HG03342 (cell line): Measurements from ENCODE around the gene ARHGAP15.
A peak's percentile ranks its signal among the peaks of the same experiment; 100 is the strongest.

ENCODE experiments used
- ATAC-seq: cut with Tn5 transposase; IDR thresholded peaks from one replicate; pipeline ENCODE4 v1.9.1; 2021; ENCODE audit warnings: mild to moderate bottlenecking, moderate library complexity; ENCODE audit not compliant: unreplicated experiment

The ARHGAP15 gene

DNA sequence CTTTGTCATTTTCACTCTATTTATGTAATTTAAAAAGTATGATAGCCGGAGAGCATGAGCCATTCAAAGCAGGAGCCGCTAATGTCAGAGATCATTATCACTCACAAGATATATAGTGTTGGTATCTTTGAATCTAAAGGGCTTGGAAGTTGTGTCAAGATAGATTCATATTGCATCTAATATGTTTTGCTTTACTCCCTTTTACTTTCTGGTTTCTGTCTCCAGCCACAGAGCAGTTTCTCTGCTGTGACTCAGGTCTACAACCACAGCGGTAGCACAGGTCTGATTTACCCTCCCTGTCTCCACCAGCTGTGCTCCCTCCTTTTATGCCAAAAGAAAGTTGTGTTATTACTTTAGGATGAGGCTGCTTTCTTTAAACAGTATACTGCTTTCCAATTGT, 424.0 kb downstream of the ARHGAP15 start:
- ATAC-seq, result no peak

DNA sequence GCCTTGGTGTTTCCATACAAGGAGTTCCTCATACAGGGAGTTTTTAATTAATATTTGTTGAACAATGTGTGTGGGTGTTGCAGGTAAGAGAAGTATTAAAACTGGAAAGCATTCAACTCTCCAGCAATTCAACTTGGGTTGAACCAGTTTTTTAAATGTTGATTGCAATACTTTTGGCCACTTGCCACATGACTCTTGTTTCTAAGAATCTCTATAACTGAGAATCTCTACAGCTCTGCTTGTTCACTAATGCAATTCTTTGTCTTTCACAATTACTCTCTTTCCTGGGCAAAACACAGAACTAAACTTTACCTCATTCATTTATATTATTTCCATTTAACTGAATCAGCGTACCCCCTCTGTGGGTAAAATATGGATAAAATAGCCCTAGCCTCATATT, 429.4 kb downstream of the ARHGAP15 start:
- no peak for ATAC-seq

DNA sequence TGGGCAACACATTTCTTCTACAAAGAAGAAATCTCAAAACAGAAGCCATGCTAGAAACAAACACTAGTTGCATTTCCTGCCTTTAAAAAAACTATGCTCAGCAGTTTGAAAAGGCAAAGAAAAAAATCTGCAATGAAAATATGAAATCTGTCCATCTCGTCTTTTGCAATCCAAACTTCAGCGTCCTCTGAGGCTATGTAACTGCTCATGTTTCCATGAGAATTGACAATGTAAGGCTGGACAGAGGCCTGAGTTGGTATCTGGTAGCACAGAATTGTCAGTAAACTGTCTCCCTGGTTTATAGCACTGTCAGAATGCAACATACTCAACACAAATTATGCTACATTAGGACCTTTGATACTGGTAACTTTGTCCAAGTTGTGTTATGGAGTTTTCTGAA, 429.9 kb downstream of the ARHGAP15 start:
- ATAC-seq, result no peak

DNA sequence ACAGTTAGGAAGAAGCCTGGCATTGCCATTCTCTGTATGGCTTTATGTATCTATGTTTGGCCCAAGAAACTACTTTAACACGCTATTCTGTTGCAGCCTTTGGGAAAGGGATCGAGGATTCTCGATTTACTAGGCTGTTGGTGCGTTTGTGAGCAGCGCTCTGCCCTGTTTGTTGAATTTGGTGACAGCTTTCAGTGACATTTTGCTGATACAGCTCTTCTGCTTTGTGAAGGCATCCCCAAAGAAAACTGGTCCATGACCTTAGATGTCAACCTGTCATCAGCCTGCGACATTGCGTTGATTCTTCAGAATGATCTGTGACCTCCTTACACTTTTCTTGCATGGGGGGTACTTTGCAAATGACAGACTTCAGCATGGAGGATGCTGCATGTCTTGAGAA, 431.5 kb downstream of the ARHGAP15 start:
- ATAC-seq, result no peak

DNA sequence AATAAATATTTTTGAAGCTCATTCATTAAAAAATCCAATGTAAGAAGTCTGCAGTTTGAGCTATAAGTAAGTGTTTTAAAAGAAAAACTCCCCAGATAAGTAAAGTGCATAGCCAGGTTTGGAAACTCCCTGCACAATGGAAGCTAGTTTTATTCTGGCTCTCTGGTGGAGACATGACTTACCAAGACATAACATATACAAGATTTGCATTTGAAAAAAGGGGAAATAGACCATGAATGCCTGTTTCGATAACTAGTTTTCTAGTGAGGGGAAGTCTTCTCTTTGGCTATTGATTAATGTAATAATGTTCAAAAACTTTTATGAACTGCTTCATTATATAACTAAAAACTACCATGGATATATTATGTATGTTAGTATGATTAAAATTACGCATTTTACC, 435.2 kb downstream of the ARHGAP15 start:
- ATAC-seq, result peak; percentile 97

DNA sequence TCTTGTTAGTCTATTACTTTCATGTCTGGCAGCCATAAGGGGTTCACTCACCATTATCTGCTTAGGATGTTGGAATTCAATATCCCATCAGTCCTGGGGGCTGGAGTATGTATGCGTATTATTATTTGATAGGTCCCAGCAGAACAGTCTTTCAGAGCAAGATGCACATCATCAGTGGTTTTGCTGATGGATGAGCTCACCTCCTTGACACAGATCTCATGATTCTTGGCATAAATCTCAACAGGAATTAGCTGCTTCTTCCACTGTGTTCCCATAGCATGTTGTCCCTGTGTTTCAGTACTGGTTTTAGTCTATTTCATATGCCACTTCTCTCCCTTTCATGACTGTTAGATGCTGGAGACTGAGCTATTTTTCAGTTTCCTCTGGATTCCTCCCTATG, 442.5 kb downstream of the ARHGAP15 start:
- no peak for ATAC-seq

DNA sequence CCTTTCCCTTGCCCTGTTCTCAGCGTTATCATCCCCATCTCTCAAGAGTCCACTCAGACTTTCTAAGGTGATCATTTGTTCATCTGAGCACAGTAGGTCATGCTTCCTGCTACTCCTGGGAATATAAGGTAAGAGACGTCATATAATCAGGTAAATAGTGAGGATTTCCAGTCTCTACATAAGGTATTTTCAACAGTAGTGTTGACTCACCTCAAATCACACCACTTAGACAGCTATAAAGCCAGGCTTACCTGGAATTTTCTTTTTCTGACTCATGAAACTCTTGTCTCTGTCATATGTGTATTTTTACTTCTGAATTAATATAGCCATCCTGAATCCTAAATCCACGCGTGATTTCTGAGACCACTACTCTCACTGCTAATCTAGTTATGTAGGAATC, 443.2 kb downstream of the ARHGAP15 start:
- ATAC-seq, result no peak

DNA sequence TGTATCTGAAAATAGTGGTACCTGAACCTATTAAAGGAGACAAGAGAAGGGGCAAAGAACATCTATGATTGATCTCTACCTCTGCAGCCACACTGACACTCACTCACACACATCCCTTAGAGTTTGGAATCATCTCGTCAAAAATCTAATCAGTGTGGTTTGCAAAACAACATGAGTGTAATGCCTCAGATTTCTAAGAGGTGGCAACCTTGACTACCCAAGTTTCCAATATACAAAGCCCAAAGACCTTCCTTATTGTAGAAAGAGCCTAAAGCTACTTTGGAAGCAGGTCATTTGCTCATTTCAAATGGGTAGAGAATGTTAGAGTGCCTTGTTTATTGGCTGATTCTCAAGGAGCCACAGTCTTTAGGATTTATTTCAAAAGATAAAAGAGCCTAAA, 444.9 kb downstream of the ARHGAP15 start:
- no peak for ATAC-seq

DNA sequence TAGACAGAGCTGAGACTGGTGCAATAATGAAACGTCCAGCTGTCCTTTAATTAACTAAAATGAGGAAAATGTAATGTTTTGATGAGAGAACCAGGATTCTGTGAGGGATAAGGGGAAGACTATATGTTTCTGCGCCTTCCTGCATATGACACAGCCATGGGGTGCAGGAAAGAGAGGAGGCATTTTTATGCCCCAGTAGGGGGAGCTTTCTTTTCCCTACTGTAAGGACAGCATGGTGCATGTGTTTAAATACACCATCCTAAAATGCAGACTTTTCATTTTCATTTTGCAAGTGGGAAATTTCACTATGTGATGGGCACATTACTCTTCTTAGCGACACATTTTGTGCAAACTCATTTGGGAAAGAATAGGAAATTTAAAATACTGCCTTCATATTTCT, 446.1 kb downstream of the ARHGAP15 start:
- ATAC-seq, result no peak

DNA sequence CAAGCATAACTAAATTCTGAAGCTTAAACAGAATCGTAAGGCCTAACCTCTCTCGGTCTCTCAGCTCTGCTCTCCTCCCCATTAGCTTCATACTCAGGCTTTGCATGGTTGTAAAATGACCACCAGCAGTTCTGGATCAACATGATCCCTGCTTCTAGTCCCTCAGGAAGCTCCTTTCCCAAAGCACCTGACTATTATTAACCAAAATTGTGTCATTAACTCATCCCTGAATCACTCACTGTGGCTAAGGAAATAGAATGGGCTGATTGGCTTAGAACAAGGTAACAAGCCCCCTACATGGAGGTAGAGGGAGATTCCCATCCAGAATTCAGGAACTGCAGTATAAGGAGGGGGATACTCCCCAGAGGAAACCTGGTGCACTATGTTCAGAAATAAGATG, 448.3 kb downstream of the ARHGAP15 start:
- ATAC-seq, result no peak

DNA sequence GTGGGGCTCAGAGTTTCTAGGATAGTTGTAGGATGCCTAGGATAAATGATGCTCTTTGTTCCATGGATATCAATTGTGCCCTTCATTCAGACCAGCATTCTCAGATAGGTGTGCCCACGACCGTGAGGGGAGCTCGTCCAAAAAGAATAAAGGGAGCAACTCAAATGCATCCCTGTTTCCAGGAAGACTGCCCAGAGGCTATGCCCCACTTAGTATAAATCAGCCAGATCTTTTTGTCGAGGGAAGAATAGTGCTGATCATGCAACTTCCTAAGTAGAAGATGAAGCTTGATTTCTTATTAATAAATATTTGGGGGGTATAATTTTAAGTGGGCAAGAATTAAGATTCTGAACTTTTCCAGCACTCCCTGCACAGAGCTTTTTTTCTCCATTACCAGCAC, 450.2 kb downstream of the ARHGAP15 start:
- ATAC-seq, result no peak

DNA sequence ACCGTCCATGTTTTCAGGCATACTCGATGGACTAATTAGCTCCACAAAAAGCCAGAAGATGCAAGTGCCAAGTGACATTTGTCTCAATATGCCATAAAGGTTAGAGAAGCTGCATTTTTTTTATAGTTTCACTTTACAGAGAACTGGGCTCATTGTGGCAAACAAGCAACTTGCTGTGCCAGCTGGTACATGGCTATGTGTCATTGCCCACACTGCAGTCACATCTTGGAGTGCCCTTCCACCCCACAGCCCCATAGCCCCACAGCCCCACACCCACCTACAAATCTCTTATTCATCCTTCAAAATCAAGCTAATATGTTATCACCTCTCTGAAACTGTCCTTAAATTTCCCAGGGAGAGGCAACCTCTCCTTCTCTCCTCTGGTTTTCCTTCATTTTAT, 451.9 kb downstream of the ARHGAP15 start:
- no peak for ATAC-seq

DNA sequence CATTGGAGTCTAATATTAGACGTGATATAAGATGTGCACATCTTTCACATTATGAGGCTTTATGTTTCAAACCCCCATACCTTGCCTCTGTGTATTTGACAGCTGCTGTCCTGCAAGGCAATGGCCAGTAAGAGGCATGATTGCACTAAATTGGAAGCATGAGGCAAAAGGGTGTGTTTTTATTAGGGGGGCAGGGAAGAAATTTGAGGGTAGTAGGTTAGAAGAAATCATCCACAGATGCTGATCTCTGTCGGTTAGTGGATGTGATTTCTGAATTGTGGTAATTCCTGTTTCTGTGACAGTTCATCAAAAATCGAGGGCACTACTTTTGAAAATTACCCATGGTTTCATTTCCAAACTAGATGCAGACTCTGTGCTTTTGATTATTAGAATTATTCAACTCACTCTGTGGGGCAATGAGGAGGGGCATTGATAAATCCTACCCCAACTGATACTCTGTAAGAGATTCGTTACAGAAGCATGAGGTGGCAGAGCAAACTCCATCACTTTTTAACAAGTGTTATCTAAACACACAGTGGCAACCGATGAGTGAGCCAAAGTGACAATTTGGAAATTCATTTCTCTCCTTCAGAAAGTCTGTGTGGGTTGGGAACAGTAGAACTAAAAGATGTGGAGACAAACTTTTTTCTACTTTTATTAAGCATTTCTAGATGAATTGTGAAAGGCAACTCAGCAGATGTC, 453.0 kb downstream of the ARHGAP15 start:
- no peak for ATAC-seq

DNA sequence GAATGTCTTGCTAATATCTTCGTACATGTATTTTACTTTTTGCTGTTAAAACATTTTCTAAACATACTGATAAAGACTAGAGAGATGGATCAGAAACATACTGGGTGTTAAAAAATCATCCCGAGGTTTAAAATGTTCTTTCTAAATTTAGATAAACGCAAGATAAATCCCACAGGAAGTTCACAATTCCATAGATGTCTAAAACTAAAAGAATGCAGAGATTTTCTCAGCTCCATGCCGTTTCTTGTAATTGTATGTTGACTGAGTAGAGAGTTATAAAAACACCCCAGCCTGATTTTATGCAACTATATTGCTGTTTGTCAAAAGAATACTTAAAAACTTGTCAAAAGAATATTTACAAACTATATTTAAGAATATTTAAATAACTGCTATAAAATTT, 455.7 kb downstream of the ARHGAP15 start:
- no peak for ATAC-seq

DNA sequence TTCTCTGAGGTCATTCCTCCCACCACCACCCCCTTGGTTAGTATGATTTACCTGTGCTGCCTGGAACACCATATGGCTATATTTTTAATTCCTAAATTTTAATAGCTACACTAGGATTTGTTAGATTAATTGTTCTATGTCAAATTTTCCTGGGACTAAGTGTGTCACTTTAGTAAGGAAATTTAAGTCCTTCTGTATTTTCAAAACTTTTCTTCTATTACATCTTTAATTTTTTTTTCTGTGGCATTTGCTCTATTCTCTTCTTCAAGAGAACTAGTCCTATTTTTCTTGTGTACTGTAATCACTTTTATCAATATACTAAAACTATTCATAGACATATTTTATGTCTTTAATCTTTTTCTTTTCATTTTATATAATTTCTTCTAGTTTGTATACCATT, 456.9 kb downstream of the ARHGAP15 start:
- ATAC-seq, result no peak

DNA sequence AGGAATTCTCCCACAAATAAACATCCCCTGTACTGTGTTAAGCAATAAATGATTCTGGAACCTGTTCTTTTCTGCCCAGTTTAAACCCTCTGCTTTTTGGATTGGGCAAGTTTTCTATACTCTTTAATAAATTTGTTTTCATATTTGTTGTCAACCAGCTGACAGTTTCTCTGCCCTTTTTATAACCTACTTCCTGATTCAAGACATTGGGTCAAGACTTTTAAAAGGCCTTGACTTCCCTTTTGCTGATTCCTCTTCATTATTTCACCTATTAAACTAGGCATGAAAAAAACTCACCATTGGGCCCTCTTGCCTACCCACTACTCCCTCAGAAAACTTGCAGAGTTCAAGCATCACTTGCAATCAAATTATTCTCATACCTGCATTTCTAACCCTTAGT, 459.5 kb downstream of the ARHGAP15 start:
- ATAC-seq, result no peak

DNA sequence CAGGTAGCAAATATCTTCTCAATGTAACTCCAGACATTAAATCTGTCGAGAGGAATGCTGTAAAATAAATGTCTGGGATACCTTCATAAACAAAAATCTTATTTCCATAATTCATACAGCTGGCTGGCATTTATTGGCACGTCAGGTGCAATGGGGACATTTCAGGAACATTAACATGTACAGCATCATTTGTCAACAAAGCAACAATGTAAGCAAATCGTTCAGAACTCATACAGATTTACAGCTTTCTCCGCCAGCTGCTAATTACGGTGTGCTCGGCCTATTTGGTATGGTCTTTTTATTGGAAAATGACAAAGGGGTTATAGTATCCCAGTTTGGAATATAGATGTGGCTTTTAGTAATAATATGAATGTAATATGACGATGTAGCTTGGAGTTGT, 464.9 kb downstream of the ARHGAP15 start:
- no peak for ATAC-seq

DNA sequence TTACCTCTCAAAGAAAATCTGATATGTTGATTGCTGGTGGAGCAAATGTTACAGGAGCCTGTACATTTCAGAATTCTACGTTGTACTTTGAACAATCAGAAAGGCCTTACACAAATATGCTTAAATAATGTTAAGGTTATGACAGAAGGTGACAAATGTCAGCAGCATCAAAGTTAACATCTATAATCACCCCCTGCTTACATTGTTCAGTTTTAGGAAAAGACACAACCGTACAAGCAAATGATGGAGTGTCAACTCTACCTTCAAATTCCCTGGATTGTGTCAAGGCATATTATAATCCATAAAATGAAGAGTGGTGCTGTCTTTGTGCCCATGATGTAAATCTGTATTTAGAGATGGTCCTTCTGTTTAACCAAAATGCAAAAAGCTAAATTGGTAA, 465.5 kb downstream of the ARHGAP15 start:
- no peak for ATAC-seq

DNA sequence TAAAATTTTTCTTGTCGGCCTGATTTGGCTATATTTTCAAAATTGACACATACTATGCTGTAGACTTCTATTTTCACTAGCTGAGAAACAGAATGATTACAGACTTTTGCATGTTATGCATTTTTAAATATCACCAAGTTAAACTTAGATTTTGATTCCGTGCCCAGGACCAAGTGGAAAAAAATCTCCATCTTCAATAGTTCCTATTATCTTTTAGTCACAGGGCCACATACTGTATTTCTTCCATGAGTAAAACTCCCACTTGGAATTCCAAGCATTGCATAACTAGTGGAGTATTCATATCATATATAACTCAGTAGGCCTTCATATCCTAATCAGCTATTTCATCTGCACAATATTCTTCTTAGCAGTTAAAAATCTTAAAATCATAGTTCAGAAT, 470.9 kb downstream of the ARHGAP15 start:
- ATAC-seq, result no peak

DNA sequence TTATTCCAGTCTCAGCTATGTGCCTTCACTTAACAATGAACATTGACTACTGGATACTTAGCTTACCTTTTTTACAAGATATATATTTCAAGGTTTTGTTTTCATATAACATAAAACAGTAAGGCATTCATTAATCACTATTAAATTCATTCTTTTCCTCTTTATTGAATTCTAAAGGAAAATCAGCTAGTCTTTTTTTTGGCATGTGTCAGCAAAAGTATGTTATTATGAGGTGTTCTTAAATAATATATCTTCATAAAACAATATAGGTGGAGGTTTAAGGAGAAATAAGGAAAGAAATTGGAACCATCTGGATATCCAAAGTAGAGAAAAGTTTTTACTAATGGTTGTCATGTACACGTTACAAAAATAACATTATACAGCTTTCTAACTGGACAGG, 472.6 kb downstream of the ARHGAP15 start:
- ATAC-seq, result no peak

DNA sequence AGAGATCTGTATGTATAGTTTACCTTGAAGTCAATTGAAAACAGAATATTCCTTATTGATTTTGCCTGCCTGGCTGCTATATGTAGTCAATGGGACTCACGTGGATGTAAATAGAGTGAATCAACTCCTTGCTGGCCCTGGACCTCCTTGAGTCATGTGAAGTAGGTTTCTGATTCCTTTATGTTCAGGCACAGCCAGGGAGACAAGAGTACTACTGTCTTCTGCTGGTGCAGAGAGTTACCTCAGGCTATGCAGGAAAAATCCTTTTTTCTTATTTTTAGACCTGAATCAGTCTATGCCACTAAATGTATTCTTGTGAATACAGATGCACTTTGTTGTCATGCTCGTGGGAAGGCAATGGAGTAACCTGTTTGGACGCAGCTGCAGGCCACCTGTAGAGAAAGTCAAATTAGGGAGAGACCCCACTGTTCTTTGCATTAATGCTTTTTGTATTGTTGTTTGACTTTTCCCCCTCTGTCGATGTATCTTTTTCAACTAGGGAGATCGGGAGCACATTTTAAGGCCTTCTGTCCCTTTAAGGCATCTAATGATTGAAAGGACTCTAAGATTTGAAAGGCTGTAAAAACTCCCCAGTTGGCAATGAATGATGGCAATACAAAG, 473.9 kb downstream of the ARHGAP15 start:
- ATAC-seq, result no peak

DNA sequence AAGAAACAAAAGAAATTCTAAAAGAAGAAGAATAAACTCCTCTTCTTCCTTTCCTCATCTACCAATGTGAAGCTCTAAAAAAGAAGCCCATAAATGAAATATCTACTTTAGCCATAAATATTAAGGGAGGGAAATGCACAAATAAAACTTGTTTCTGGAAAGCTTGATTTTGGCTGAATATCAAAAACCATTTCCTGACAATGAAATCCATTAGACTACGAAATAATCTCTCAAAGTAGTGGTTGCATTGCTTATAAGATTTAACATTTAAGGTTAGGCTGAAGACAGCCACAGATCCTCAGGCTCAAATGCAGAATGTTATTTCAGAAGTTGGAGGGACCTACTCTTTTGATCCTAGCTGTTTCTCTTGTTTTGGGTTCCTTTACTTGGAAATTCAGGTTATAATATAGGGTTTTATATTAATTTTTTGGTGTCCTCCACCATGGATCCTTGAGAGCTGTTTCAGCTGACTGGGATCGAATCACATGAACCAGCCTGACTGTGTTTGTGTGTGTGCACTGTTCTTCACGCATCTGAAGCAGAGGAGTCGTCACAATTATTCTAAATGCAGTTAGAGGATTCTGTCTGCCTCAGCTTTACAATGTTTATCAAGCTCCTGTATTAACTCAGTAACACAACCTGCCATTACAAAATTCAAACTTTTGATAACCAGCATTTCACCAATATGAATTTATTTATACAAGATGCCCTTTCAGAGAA, 474.8 kb downstream of the ARHGAP15 start:
- no peak for ATAC-seq
